HEK293 (cell line): Measurements from ENCODE around the gene MYO1B.

Experiments
- HOXC10 ChIP-seq: sonication (generic); formaldehyde crosslinking; IDR thresholded peaks from 2 replicates; pipeline ENCODE4 v1.8.1; 2023; ENCODE audit warnings: mild to moderate bottlenecking, missing genetic modification reagents
- KLF8 ChIP-seq: fragments of 450-650 bp; formaldehyde crosslinking; IDR thresholded peaks from 2 replicates; pipeline ENCODE4 v1.5.1; 2016; ENCODE audit warnings: missing biosample characterization, missing genetic modification characterization
- ZBTB21 ChIP-seq: fragments of 450-650 bp; formaldehyde crosslinking; IDR thresholded peaks from 2 replicates; pipeline ENCODE4 v1.5.1; 2017; ENCODE audit warnings: missing biosample characterization, missing genetic modification characterization
- ZFP37 ChIP-seq: fragments of 450-650 bp; formaldehyde crosslinking; IDR thresholded peaks from 2 replicates; pipeline ENCODE4 v1.5.1; 2016; ENCODE audit warnings: missing biosample characterization, missing genetic modification characterization
- ZNF837 ChIP-seq: fragments of 450-650 bp; formaldehyde crosslinking; IDR thresholded peaks from 2 replicates; pipeline ENCODE4 v1.5.1; 2016; ENCODE audit warnings: missing biosample characterization, missing genetic modification characterization
- TF ChIP-seq, protein P1 (sequence below): fragments of 450-650 bp; formaldehyde crosslinking; IDR thresholded peaks from 2 replicates; pipeline ENCODE4 v1.5.1; 2016; ENCODE audit warnings: missing biosample characterization, missing genetic modification characterization
- TF ChIP-seq, protein P2 (sequence below): fragments of 450-650 bp; formaldehyde crosslinking; IDR thresholded peaks from 2 replicates; pipeline ENCODE4 v1.5.1; 2016; ENCODE audit warnings: missing biosample characterization, missing genetic modification characterization

DNA sequence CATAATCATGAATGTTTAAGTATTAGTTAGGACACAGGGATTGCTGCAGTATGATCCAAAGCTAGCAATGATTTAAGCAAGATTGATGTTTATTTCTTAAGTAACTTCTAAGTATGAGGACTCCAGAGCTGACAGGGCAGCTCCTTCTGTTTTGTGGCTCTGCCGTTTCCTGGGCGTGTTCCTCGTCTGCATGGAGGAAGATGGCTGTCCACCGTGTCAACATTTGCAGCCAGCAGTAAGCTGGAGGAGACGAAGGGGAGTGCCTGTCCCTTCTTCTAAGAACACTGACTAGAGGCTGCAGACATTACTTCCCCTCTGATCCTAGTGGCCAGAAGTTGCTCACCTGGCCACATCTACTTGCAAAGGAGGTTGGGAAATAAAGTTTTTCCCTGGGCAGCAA is 144.1 kb downstream of the MYO1B start:
- TF ChIP-seq, protein P1, sequence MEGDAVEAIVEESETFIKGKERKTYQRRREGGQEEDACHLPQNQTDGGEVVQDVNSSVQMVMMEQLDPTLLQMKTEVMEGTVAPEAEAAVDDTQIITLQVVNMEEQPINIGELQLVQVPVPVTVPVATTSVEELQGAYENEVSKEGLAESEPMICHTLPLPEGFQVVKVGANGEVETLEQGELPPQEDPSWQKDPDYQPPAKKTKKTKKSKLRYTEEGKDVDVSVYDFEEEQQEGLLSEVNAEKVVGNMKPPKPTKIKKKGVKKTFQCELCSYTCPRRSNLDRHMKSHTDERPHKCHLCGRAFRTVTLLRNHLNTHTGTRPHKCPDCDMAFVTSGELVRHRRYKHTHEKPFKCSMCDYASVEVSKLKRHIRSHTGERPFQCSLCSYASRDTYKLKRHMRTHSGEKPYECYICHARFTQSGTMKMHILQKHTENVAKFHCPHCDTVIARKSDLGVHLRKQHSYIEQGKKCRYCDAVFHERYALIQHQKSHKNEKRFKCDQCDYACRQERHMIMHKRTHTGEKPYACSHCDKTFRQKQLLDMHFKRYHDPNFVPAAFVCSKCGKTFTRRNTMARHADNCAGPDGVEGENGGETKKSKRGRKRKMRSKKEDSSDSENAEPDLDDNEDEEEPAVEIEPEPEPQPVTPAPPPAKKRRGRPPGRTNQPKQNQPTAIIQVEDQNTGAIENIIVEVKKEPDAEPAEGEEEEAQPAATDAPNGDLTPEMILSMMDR (tag by site-specific recombination) = no peak
- TF ChIP-seq, protein P2, sequence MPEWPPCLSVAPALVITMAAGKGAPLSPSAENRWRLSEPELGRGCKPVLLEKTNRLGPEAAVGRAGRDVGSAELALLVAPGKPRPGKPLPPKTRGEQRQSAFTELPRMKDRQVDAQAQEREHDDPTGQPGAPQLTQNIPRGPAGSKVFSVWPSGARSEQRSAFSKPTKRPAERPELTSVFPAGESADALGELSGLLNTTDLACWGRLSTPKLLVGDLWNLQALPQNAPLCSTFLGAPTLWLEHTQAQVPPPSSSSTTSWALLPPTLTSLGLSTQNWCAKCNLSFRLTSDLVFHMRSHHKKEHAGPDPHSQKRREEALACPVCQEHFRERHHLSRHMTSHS = no peak
- TF ChIP-seq ZFP37 (tag by site-specific recombination) (no peak), ZBTB21 (no peak), HOXC10 (CRISPR knock-in tag) (no peak), KLF8 (tag by site-specific recombination) (no peak), ZNF837 (tag by site-specific recombination) (no peak)
